Measurements from ENCODE around the gene ABI3.
"Not testable (repeated sequence)": the region's sequence is repeated elsewhere in the genome, so short reads cannot be mapped to it uniquely, and the experiment has no call there.

The ABI3 gene, protein sequence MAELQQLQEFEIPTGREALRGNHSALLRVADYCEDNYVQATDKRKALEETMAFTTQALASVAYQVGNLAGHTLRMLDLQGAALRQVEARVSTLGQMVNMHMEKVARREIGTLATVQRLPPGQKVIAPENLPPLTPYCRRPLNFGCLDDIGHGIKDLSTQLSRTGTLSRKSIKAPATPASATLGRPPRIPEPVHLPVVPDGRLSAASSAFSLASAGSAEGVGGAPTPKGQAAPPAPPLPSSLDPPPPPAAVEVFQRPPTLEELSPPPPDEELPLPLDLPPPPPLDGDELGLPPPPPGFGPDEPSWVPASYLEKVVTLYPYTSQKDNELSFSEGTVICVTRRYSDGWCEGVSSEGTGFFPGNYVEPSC

GRCh38 chr17:49210158-49211029 is at the start of gene ABI3, which contains the start of gene GNGT2:
Gene ABI3 (plus strand): TSS chr17:49210707. CDS start chr17:49210725, 18 bp downstream.
Gene GNGT2 (minus strand): TSS chr17:49210574. CDS start chr17:49207422, 3,152 bp downstream.
- DNase-seq, result no peak

DNA sequence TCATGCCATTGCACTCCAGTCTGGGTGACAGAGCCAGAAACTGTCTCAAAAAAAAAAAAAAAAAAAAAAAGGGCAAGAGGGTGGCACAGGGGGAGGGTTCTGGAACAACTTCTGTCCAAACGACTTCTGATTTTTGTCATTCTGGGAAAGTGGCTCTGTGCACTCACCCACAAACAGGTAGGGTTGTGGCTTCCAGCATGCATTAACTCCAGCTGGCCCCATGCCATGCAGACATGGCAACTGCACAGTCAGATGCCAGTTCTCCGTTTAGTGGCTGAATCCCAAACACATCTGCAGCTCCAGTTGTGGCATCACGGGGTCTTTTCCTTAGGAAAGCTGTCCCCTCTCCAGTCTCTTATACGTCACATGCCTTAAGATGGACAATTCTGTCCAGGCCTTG is 47.6 kb upstream of the ABI3 start:
- no peak for DNase-seq

- DNase-seq, result no peak
Observed at GRCh38 chr17:49165143-49165542, 45.4 kb upstream of the ABI3 start.

DNA sequence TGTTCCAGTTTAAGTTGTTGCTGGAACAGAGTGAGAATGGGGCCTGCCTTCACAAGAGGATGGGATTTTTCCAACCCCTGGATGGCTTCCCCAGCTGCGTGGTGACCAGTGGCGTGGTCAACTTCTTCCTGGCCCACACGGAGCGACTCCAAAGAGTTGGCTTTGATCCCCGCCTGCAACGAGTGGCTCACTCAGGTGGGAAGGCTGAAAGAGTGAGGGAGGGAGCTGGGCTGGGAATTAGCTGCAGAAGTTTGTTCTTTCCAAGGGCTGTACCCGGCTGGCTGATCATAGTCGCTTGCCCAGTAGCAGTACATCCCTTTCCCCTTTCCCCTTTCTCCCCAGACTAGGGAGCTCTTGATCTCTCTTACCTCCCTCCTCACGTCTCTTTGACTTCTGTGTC is 41.8 kb upstream of the ABI3 start:
- no peak for DNase-seq

DNA sequence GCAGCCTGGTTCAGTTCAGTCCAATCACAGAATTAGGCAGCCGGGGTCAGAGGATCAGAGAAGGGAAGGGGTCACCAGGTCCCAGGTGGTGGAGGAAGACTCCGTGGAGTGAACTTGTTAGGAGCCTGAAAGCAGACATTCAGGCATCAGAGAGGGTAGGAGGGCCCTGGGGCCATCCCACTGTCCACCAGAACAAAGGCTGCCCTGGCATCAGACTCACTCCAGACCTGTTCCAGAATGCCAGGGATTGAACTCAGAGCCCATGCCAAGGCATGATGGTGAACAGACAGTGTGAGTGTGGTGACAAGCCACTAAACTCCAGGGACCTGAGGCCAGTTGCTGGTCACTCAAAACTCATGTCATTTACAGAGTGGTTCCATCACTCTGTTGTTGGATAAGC is 40.3 kb upstream of the ABI3 start:
- no peak for DNase-seq

DNA sequence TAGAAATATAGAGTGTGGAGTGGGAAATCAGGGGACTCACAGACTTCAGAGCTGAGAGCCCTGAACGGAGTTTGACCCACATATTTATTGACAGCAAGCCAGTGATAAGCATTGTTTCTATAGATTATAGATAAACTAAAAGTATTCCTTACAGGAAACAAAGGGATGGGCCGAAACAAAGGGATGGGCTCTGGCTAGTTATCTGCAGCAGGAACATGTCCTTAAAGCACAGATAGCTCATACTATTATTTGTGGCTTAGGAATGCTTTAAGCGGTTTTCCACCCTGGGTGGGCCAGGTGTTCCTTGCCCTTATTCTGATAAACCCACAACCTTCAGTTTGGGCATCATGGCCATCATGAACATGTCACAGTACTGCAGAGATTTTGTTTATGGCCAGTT is 39.8 kb upstream of the ABI3 start:
- not testable (repeated sequence) for DNase-seq

DNA sequence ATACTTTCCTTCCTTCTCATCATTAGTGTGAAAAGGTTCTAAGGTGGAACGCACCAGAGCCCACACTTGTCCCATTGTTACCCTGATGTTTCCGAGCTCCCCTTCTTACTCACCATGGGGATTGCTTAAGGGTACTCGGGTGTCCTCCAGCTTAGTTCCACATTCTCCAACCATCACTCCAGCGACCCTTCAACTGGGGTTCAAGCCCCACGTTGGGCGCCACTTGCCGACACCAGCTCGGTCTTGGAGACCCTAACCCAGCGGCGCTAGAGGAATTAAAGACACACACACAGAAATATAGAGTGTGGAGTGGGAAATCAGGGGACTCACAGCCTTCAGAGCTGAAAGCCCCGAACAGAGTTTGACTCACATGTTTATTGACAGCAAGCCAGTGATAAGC is 34.5 kb upstream of the ABI3 start:
- DNase-seq, result not testable (repeated sequence)

- DNase-seq, result peak in 1 of 2 experiments; percentile 62
Observed at GRCh38 chr17:49180303-49180702, 30.2 kb upstream of the ABI3 start.

DNA sequence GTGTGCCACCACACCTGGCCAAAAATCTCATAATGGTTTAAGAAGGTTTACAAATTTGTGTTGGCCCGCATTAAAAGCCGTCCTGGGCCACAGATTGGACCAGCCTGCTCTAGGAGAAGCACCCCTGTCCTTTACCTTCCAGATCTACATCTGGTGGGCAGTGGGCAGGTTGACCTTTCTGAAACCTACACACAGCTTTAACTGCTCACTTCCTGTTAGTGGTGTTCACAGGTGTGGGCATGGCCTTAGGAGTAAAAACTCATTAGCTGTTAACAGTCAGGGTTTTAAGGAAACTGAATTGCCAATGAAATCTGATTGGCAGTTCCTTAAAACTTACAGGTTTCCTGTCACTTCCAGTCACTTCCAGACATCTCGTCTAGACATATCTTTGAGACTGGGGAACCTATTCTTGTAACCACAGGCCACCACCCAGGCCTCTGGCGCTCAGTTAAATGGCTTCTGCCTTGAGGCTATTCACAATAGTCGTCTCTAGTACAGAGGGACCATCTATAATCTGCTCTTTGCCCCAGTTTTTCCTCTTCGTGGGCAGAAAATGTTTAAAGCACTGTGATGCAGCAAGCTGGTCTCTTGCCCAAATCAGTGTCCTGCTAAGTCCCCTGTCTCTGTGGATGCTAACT is 29.4 kb upstream of the ABI3 start:
- DNase-seq, result no peak

- DNase-seq, result no peak
Observed at GRCh38 chr17:49183341-49183740, 27.2 kb upstream of the ABI3 start.

- no peak for DNase-seq
Observed at GRCh38 chr17:49183801-49184200, 26.7 kb upstream of the ABI3 start.

- not testable (repeated sequence) for DNase-seq
Observed at GRCh38 chr17:49184522-49184921, 26.0 kb upstream of the ABI3 start.

GRCh38 chr17:49185381-49185780 is 25.1 kb upstream of the ABI3 start:
- not testable (repeated sequence) for DNase-seq

- no peak for DNase-seq
Observed at GRCh38 chr17:49187301-49187700, 23.2 kb upstream of the ABI3 start.

- DNase-seq, result no peak
Observed at GRCh38 chr17:49190932-49191331, 19.6 kb upstream of the ABI3 start.

GRCh38 chr17:49191409-49191916 is 19.0 kb upstream of the ABI3 start:
- no peak for DNase-seq

DNA sequence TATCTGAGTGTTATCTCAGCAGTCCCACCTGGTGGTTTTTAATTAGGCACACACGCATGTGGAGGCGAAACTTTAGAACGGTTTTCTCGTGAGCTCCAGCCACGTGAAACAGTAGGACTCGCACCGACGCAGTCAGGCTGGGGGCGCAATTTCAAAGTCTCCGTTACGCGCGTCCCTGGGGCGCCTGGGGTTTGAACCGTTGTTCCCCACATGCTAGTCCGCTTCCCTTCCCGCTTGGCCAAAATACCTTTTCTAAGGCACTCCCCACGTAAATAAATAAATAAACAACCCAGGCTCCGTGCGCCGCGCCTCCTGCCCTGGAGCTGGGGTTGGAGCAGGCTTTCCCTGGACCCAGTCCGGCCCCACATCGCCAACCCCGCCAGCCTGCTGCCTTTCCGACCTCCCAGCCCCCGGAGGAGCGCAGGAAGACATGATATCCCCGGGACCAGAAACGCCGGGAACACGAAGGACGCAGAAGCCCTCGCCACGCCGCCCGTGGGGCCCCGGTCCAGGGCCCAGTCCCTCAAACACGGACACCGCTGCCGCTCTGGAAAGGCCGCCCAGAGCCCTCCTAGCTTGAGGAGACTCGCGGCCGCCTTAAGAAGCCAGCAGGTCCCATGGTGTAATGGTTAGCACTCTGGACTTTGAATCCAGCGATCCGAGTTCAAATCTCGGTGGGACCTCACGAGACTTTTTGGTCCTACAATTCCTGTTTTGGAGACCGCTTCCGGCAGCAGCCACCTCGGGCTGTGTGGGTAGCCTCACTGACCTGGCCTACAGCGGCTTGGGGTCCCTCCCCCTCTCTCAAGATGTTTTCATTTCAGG is 18.4 kb upstream of the ABI3 start:
- DNase-seq, result peak; percentile 94 to 99

GRCh38 chr17:49193513-49194296 is 16.8 kb upstream of the ABI3 start:
- DNase-seq, result no peak

DNA sequence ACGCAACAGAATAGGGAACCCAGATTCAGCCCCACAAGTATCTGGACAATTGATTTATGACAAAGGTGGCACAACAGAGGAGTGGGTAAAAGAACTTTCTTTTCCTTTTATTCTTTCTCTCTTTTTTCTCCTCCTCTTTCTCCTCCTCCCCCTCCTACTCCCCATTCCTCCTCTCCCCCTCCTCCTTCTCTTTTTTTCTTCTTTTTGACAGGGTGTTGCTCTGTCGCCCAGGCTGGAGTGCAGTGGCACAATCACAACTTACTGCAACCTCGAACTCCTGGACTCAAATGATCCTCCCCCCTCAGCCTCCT is 16.3 kb upstream of the ABI3 start:
- no peak for DNase-seq

DNA sequence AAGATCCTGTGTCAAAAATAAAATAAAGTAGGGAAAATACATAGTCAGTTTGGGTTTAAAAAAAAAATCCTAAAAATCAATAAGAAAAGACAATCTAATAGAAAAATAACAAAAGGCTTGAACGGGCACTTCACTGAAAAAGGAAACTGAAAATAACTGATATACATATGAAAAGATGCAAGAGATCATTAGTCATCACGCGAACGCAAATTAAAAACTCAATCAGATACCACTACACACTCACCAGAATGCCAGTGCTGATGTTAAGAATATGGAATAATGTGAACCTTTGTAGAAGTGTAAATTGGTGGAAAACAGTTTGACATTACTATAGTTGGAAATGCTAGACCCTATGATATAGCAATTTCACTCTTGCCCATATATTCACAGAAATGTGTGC is 14.8 kb upstream of the ABI3 start:
- no peak for DNase-seq

DNA sequence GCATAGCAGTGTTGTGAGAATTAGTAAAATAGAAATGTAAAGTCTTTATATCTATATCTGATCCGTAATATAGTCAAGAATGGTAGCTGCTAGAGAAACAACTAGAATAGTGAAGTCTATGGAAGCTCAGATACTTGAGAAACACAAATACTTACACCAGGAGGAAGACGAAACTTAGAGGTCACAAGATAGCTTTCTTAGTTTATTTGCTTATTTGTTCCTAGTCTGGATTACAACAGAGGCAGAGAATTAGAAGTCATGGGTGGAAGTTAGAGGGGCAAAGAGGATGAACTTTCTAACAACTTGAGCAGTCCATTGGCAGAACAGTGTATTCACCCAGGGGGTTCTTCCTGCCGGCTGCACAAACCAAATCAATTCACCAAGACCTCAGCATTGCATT is 14.0 kb upstream of the ABI3 start:
- no peak for DNase-seq

Data from SW 1271 (cell line).